T-helper 17 cell (primary cell): ENCODE results near the gene EGFR. TPM values are rescaled to one million over a fixed set of nuclear protein-coding genes. Genes with fewer than 3 reads are reported as not detected.

Experiments
- ATAC-seq: fragments of 150-1000 bp; cut with Tn5 transposase; 2 replicates; pipeline ENCODE4 v1.10.0; 2021; ENCODE audit warnings: mild to moderate bottlenecking, moderate library complexity
- DNase-seq, 3 donors: peaks; one replicate each; pipeline versions ENCODE4 v3.0.0 to v3.0.0-alpha.2; 2020 to 2021
- H3K9me3 ChIP-seq: one replicate; pipeline ENCODE4 v1.7.0; 2013; ENCODE audit warnings: low read length, mild to moderate bottlenecking; ENCODE audit not compliant: control insufficient read depth, poor library complexity, severe bottlenecking
- H3K27ac Mint-ChIP-seq: one replicate; pipeline ENCODE4 v1.8.0; 2022; ENCODE audit warnings: mild to moderate bottlenecking, moderate library complexity, mixed read lengths
- H3K27me3 Mint-ChIP-seq: one replicate; pipeline ENCODE4 v1.8.0; 2022; ENCODE audit warnings: mixed read lengths
- H3K36me3 Mint-ChIP-seq: one replicate; pipeline ENCODE4 v1.8.0; 2022; ENCODE audit warnings: low read depth, mixed read lengths
- H3K4me1 Mint-ChIP-seq: one replicate; pipeline ENCODE4 v1.8.0; 2022; ENCODE audit warnings: mild to moderate bottlenecking, mixed read lengths
- H3K4me3 Mint-ChIP-seq: one replicate; pipeline ENCODE4 v1.8.0; 2022; ENCODE audit warnings: mild to moderate bottlenecking, moderate library complexity, mixed read lengths
- total RNA-seq, 4 donors: library from RNA in 2 of 4; stranded (reverse) in 2 of 4; gene quantifications; one replicate each; pipeline ENCODE4 v1.2.3 and lab custom pipeline; 2022 to 2026

The EGFR gene
- total RNA-seq, 2 donors from 2014 or later, result not detected

DNA sequence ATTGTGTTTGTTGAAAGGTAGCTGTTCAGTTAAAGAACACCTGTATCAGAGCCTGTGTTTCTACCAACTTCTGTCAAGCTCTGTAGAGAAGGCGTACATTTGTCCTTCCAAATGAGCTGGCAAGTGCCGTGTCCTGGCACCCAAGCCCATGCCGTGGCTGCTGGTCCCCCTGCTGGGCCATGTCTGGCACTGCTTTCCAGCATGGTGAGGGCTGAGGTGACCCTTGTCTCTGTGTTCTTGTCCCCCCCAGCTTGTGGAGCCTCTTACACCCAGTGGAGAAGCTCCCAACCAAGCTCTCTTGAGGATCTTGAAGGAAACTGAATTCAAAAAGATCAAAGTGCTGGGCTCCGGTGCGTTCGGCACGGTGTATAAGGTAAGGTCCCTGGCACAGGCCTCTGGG is 154.9 kb downstream of the EGFR start:
- H3K9me3 ChIP-seq, result no peaks in the 10 kb centered on the region
- H3K36me3 Mint-ChIP-seq, result no peaks in the 10 kb centered on the region
- H3K4me1 Mint-ChIP-seq, result no peaks in the 10 kb centered on the region
- no peak overlapping the region for H3K4me3 Mint-ChIP-seq
- ATAC-seq (no peak), DNase-seq (no peak)
- H3K27ac Mint-ChIP-seq, result no peak overlapping the region
- H3K27me3 Mint-ChIP-seq, result peaks cover 35% of the 10 kb centered on the region

DNA sequence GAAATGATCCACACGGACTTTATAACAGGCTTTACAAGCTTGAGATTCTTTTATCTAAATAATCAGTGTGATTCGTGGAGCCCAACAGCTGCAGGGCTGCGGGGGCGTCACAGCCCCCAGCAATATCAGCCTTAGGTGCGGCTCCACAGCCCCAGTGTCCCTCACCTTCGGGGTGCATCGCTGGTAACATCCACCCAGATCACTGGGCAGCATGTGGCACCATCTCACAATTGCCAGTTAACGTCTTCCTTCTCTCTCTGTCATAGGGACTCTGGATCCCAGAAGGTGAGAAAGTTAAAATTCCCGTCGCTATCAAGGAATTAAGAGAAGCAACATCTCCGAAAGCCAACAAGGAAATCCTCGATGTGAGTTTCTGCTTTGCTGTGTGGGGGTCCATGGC is 155.6 kb downstream of the EGFR start:
- ATAC-seq (no peak), DNase-seq (no peak)
- no peaks in the 10 kb centered on the region for H3K9me3 ChIP-seq
- peaks cover 42% of the 10 kb centered on the region for H3K27me3 Mint-ChIP-seq
- no peak overlapping the region for H3K27ac Mint-ChIP-seq
- H3K36me3 Mint-ChIP-seq, result no peaks in the 10 kb centered on the region
- H3K4me3 Mint-ChIP-seq, result no peak overlapping the region
- no peaks in the 10 kb centered on the region for H3K4me1 Mint-ChIP-seq

DNA sequence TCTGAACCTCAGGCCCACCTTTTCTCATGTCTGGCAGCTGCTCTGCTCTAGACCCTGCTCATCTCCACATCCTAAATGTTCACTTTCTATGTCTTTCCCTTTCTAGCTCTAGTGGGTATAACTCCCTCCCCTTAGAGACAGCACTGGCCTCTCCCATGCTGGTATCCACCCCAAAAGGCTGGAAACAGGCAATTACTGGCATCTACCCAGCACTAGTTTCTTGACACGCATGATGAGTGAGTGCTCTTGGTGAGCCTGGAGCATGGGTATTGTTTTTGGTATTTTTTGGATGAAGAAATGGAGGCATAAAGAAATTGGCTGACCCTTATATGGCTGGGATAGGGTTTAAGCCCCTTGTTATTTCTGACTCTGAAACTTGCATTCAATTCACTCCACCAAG is 156.0 kb downstream of the EGFR start:
- H3K9me3 ChIP-seq, result no peaks in the 10 kb centered on the region
- H3K4me1 Mint-ChIP-seq, result no peaks in the 10 kb centered on the region

DNA sequence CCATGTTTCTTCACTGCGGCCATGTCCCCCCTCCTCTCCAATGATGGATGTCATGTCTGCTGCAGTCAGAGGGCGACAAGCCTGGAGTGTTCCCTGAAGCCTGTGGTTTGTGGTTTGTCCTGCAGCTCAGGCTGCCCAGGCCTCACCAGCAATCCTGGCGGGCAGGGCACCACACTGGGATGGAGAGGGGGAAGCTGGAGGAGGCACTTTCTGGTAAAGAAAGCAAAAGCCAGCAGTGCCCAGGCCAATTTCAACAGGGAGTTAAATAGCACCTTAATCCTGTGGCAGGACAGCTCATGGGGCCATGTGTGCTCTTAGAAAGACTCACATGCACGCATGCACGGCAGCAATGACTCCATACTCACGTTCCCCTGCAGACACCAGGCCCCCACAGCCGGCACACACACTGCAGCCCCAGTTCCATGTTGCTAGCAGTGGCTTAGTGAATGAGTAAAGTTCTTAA is 158.3 kb downstream of the EGFR start:
- Mint-ChIP-seq H3K4me1 (peaks cover 3% of the 10 kb centered on the region), H3K4me3 (no peak overlapping the region), H3K27me3 (peaks cover 43% of the 10 kb centered on the region), H3K27ac (no peak overlapping the region), H3K36me3 (no peaks in the 10 kb centered on the region)
- ATAC-seq (no peak), DNase-seq (no peak)
- no peaks in the 10 kb centered on the region for H3K9me3 ChIP-seq

More for the DNA sequence above, 156.0 kb downstream of the EGFR start:
- Mint-ChIP-seq H3K27ac (no peak overlapping the region), H3K4me3 (no peak overlapping the region), H3K27me3 (peaks cover 38% of the 10 kb centered on the region), H3K36me3 (no peaks in the 10 kb centered on the region)
- ATAC-seq, result no peak
- DNase-seq, result no peak

DNA sequence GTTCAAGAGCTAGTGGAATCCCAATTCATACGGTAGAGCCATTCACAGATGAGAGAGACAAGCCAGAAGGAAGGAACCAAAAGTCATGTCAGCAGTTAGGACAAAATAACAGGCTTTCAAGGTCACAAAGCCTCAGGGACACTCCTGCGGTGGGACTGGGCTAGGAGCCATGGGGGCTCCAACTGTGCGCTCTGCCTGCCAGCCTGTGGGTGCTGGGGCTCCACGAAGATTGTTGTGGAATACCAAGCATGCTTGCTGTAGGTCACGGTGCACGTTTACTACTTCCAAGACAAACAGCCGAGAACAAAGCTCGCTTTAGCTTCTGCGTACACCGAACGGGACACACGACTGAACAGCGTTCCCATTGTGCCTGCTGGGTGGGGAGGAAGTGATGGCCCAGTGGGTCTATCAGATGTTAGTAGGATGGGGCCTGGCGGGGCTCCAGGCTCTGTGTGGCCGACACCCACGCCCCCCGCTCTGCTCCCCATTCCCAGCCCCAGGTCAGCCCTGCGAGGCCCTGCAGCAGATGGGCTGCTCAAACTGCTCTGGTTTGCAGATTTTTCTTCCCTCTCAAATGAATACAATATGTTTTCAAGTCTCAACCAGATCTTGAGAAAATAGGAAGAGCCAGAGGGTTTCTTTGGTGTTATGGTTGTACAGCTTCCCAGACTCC is 158.9 kb downstream of the EGFR start:
- no peaks in the 10 kb centered on the region for H3K36me3 Mint-ChIP-seq
- no peak overlapping the region for H3K4me3 Mint-ChIP-seq
- DNase-seq, result no peak
- H3K4me1 Mint-ChIP-seq, result peaks cover 3% of the 10 kb centered on the region
- no peak overlapping the region for H3K27ac Mint-ChIP-seq
- H3K27me3 Mint-ChIP-seq, result peaks cover 43% of the 10 kb centered on the region
- no peak for ATAC-seq
- no peaks in the 10 kb centered on the region for H3K9me3 ChIP-seq

DNA sequence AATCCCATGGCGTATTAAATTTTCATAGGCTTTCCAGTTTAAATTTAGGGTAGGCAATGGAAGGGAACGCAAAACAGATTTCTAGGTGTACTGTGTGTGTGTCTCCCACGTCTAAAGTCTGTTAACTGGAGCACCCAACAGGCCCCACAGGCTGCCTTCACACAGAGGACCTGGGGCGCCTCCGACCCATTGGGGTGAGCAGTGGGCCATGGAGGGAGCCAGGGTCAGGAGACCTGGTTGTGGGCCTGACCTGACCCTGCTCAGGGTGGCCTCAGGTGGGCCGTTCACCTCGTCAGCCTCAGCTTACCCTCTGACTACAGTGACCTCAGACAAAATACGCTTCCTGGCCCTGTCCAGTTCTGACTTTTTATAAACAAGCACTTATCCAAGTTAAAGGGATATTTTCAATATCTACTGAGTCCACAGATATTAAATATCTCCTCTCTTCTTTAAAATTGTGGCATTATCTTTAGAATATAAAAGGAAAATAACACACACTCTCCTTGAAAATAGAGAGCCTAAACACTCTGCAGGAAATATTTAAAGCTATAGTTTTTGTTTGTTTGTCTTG is 159.6 kb downstream of the EGFR start:
- ATAC-seq (no peak), DNase-seq (no peak)
- H3K27me3 Mint-ChIP-seq, result peaks cover 43% of the 10 kb centered on the region
- H3K9me3 ChIP-seq, result no peaks in the 10 kb centered on the region
- H3K4me1 Mint-ChIP-seq, result peaks cover 3% of the 10 kb centered on the region
- no peak overlapping the region for H3K27ac Mint-ChIP-seq
- no peak overlapping the region for H3K4me3 Mint-ChIP-seq
- no peaks in the 10 kb centered on the region for H3K36me3 Mint-ChIP-seq

DNA sequence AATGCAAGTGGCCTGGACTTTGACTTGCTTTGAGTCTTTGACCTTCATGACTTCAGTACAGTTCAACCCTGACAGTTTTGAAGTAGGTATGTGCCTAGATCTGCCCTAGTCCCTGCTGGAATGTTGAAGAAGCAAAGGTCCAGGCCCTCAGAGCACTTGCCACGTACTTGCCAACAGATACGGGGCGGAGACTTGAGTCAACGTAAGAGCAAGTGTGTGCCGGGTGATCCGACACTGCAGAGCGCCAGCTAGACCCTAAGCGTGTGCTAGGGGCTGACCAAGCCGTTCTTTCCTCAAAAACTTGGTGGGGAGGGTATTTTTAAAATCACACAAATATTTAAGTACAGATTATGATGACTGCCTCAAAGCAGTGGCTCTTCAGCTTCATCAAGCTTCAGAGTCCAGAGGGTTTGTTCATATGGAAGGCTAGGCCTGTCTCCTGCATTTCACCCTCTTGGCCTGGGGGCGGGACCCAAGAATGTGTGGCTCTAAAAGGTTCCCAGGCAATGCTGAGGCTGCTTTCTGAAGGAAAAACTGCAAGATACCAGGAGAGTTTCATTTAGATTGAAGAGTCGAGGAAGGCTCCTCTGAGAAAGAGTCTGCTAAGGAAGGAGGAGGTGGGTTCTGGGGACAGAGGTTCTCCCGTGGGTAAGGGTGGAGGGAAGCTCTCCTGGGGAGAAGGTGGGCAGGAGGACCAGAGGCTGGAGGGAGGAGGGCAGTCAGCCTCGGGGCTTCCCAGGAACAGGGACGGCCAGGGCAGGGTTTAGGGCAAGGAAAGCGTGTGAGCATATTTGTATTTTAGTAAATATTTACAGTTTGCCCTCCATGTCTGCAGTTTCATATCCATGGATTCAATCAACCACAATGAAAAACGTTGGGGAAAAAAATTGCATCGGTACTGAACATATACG is 160.3 kb downstream of the EGFR start:
- no peak overlapping the region for H3K27ac Mint-ChIP-seq
- H3K27me3 Mint-ChIP-seq, result peaks cover 46% of the 10 kb centered on the region
- ATAC-seq (no peak), DNase-seq (no peak)
- H3K36me3 Mint-ChIP-seq, result no peaks in the 10 kb centered on the region
- peaks cover 3% of the 10 kb centered on the region for H3K4me1 Mint-ChIP-seq
- no peak overlapping the region for H3K4me3 Mint-ChIP-seq
- no peaks in the 10 kb centered on the region for H3K9me3 ChIP-seq

DNA sequence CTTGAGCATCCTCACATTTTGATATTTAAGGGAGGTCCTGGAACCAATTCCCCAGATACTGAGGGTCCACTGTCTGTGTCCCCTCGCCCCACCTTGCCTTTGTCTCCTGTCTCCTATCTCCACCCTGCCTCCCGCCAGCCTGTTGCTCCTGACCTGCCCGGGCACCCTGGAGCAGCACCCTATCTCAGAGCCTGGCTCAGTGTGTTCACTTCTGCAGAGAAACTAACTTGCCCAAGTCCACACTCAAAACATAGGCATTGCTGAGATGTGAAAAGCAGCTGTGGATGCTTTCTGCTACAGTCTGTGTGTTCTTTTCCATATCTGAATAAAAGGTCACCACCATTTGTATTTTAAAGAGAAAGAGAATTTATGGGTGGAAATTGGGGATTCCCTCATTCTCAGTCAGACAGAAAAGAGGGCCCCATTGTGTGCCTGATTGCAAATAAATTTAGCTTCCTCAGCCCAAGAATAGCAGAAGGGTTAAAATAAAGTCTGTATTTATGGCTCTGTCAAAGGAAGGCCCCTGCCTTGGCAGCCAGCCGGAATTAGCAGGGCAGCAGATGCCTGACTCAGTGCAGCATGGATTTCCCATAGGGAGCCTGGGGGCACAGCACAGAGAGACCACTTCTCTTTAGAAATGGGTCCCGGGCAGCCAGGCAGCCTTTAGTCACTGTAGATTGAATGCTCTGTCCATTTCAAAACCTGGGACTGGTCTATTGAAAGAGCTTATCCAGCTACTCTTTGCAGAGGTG is 161.3 kb downstream of the EGFR start:
- H3K27me3 Mint-ChIP-seq, result peaks cover 42% of the 10 kb centered on the region
- ATAC-seq (no peak), DNase-seq (no peak)
- peaks cover 3% of the 10 kb centered on the region for H3K4me1 Mint-ChIP-seq
- H3K4me3 Mint-ChIP-seq, result no peak overlapping the region
- H3K27ac Mint-ChIP-seq, result no peak overlapping the region
- H3K36me3 Mint-ChIP-seq, result no peaks in the 10 kb centered on the region
- H3K9me3 ChIP-seq, result no peaks in the 10 kb centered on the region

DNA sequence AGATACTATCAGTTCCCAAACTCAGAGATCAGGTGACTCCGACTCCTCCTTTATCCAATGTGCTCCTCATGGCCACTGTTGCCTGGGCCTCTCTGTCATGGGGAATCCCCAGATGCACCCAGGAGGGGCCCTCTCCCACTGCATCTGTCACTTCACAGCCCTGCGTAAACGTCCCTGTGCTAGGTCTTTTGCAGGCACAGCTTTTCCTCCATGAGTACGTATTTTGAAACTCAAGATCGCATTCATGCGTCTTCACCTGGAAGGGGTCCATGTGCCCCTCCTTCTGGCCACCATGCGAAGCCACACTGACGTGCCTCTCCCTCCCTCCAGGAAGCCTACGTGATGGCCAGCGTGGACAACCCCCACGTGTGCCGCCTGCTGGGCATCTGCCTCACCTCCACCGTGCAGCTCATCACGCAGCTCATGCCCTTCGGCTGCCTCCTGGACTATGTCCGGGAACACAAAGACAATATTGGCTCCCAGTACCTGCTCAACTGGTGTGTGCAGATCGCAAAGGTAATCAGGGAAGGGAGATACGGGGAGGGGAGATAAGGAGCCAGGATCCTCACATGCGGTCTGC is 162.2 kb downstream of the EGFR start:
- no peaks in the 10 kb centered on the region for H3K9me3 ChIP-seq
- DNase-seq (no peak), ATAC-seq (no peak)
- H3K36me3 Mint-ChIP-seq, result no peaks in the 10 kb centered on the region
- peaks cover 45% of the 10 kb centered on the region for H3K27me3 Mint-ChIP-seq
- peaks cover 3% of the 10 kb centered on the region for H3K4me1 Mint-ChIP-seq
- H3K27ac Mint-ChIP-seq, result no peak overlapping the region
- no peak overlapping the region for H3K4me3 Mint-ChIP-seq

DNA sequence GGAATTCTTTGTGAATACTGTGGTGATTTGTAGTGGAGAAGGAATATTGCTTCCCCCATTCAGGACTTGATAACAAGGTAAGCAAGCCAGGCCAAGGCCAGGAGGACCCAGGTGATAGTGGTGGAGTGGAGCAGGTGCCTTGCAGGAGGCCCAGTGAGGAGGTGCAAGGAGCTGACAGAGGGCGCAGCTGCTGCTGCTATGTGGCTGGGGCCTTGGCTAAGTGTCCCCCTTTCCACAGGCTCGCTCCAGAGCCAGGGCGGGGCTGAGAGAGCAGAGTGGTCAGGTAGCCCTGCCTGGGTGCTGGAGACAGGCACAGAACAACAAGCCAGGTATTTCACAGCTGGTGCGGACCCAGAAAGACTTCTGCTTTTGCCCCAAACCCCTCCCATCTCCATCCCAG is 162.9 kb downstream of the EGFR start:
- ATAC-seq (no peak), DNase-seq (no peak)
- no peaks in the 10 kb centered on the region for H3K36me3 Mint-ChIP-seq
- H3K27ac Mint-ChIP-seq, result no peak overlapping the region
- peaks cover 3% of the 10 kb centered on the region for H3K4me1 Mint-ChIP-seq
- no peaks in the 10 kb centered on the region for H3K9me3 ChIP-seq
- no peak overlapping the region for H3K4me3 Mint-ChIP-seq
- peaks cover 45% of the 10 kb centered on the region for H3K27me3 Mint-ChIP-seq

DNA sequence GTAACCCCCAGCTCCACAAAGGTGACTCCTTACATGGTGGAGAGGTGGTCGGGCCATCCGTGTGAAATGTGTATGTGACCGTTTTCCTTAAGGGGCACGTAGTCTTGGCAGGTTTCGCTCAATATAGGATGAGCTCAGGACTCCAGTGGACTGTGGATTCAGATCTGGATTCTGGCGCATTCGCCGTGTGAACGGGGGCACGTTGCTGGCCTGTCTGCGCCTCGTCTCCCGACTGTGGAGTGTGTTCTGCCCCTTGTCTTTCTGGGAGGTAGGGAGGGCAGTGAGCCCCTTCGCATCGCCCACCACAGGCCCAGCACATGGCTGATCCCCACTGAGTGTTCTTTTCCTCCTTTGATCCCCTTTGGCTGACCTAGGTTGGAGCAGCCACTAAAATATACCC is 165.1 kb downstream of the EGFR start:
- Mint-ChIP-seq H3K27me3 (peaks cover 44% of the 10 kb centered on the region), H3K4me3 (no peak overlapping the region), H3K4me1 (peaks cover 3% of the 10 kb centered on the region), H3K36me3 (peaks cover 2% of the 10 kb centered on the region), H3K27ac (no peak overlapping the region)
- no peaks in the 10 kb centered on the region for H3K9me3 ChIP-seq
- DNase-seq (no peak), ATAC-seq (no peak)

DNA sequence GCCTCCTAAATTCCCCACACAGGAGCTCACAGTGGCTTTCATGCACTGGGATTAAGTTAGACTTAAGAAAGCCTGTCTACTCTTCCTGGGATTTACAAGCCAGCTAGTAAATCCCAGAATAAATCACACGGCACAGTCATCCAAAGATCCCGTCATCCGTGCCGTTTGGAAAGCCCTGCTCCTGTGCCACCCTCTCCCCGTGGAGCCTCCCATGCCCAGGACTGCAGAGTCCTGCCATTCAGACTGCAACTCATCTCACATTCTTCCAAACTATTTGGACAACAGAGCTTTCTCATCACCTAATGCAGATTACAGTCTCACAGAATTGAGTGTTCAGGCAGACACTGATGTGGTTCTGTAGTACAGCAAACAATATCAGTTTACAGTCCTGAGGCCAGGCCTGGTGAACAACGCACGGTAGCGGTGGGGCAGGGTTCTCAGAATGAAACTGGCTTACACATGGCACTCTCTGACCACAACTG is 166.5 kb downstream of the EGFR start:
- ATAC-seq, result no peak
- no peak overlapping the region for H3K4me3 Mint-ChIP-seq
- DNase-seq, result no peak
- H3K27me3 Mint-ChIP-seq, result peaks cover 50% of the 10 kb centered on the region
- H3K27ac Mint-ChIP-seq, result no peak overlapping the region
- H3K36me3 Mint-ChIP-seq, result peaks cover 6% of the 10 kb centered on the region
- peaks cover 6% of the 10 kb centered on the region for H3K4me1 Mint-ChIP-seq
- H3K9me3 ChIP-seq, result no peaks in the 10 kb centered on the region
